HepG2 (cell line): ENCODE results near the gene SIDT1. TPM values are rescaled to one million over a fixed set of nuclear protein-coding genes. Genes with fewer than 3 reads are reported as not detected.

Source experiments
- ATAC-seq: fragments of 200-7000 bp; cut with Tn5 transposase; 3 replicates; pipeline ENCODE4 v1.9.1; 2020; ENCODE audit warnings: mild to moderate bottlenecking, moderate library complexity
- BruUV-seq: library from RNA; stranded (reverse); fragments of 400-500 nt; replicated peaks from 2 replicates; lab custom pipeline; 2021; lab: Mats Ljungman, UMichigan
- CTCF ChIA-PET: fragments of 300-600 bp; formaldehyde crosslinking; extraction: SDS; loops from one replicate; lab custom pipeline; 2021; ENCODE audit warnings: low total read pairs, inconsistent platforms, low intra/inter-chr PET ratio; lab: Yijun Ruan, JAX
- POLR2A ChIA-PET: fragments of 350-600 bp; sonication (Branson Sonifier 250); formaldehyde crosslinking; loops from one replicate; lab custom pipeline; 2020; ENCODE audit warnings: antibody characterized with exemption, inconsistent platforms; lab: Yijun Ruan, JAX
- DNase-seq: peaks from one replicate; pipeline ENCODE4 v3.0.0-alpha.2; 2015; ENCODE audit warnings: low spot score
- FAIRE-seq: peaks from 3 replicates; lab custom pipeline; 2011; peaks lifted over from hg19 to GRCh38; lab: Jason Lieb, UNC
- H2AFZ ChIP-seq: one replicate; pipeline ENCODE4 v1.6.1; 2011; ENCODE audit warnings: low read length, inconsistent platforms
- H3K27ac ChIP-seq: fragments of 300-600 bp; 3 replicates; pipeline ENCODE4 v1.8.0; 2011; ENCODE audit warnings: mixed run types, mild to moderate bottlenecking, mixed read lengths, low read length, inconsistent platforms; ENCODE audit not compliant: insufficient read depth; ENCODE audit errors: extremely low read length
- H3K27me3 ChIP-seq, 2 experiments: fragments of 200-600 bp in 1 of 2; 2 replicates in 1 of 2; 3 replicates in 1 of 2; pipeline versions ENCODE4 v1.6.0 to v1.8.0; 2011; ENCODE audit warnings: low read length in 2 of 2, mild to moderate bottlenecking in 2 of 2, moderate library complexity in 2 of 2, inconsistent platforms in 1 of 2; ENCODE audit not compliant: insufficient read depth in 2 of 2, control insufficient read depth in 1 of 2
- H3K36me3 ChIP-seq, 2 experiments: fragments of 200-600 bp in 1 of 2; replicated peaks in 1 of 2; 2 replicates in 1 of 2; 3 replicates in 1 of 2; pipeline versions ENCODE4 v1.5.1 to v1.8.0; 2011; ENCODE audit warnings: low read length in 2 of 2, inconsistent platforms in 1 of 2; ENCODE audit not compliant: insufficient read depth in 2 of 2, control insufficient read depth in 1 of 2
- H3K4me1 ChIP-seq: 2 replicates; pipeline ENCODE4 v1.5.1; 2012; ENCODE audit warnings: low read length, inconsistent platforms; ENCODE audit not compliant: insufficient read depth
- H3K4me2 ChIP-seq: 2 replicates; pipeline ENCODE4 v1.6.0; 2011; ENCODE audit warnings: low read depth, low read length, inconsistent platforms
- H3K4me3 ChIP-seq, 3 experiments: fragments of 200-600 bp in 1 of 3; sonication (generic), shearing (Covaris generic) in 1 of 3; replicated peaks in 1 of 3; 2 replicates each; pipeline ENCODE4 v1.5.1; 2011 to 2016; ENCODE audit warnings: low read length in 3 of 3, inconsistent platforms in 2 of 3, low read depth in 2 of 3, mild to moderate bottlenecking in 2 of 3, control low read depth in 1 of 3, mixed read lengths in 1 of 3; ENCODE audit not compliant: insufficient read depth in 1 of 3
- H3K79me2 ChIP-seq: one replicate; pipeline ENCODE4 v1.6.1; 2011; ENCODE audit warnings: low read length, inconsistent platforms; ENCODE audit not compliant: insufficient read depth
- H3K9ac ChIP-seq: 2 replicates; pipeline ENCODE4 v1.6.0; 2011; ENCODE audit warnings: mild to moderate bottlenecking, low read depth, low read length, inconsistent platforms; ENCODE audit not compliant: insufficient read depth
- H3K9me3 ChIP-seq: 2 replicates; pipeline ENCODE4 v1.5.1; 2012; ENCODE audit warnings: mild to moderate bottlenecking, low read length
- H4K20me1 ChIP-seq: 2 replicates; pipeline ENCODE4 v1.6.0; 2011; ENCODE audit warnings: inconsistent platforms, mild to moderate bottlenecking, low read length, moderate library complexity; ENCODE audit not compliant: insufficient read depth
- CCAR2 ChIP-seq: fragments of 200-400 bp; formaldehyde crosslinking; optimal IDR thresholded peaks from 2 replicates; pipeline ENCODE3; 2018; ENCODE audit warnings: low read depth, mild to moderate bottlenecking, low read length, moderate library complexity
- ETV5 ChIP-seq: IDR thresholded peaks from 2 replicates; pipeline ENCODE4 v1.6.1; 2018; ENCODE audit warnings: missing biosample characterization, missing genetic modification reagents, inconsistent platforms, borderline replicate concordance
- FOXA3 ChIP-seq: IDR thresholded peaks from 2 replicates; pipeline ENCODE4 v1.6.1; 2016; ENCODE audit warnings: missing genetic modification reagents, missing compliant biosample characterization
- HES4 ChIP-seq: sonication (generic); formaldehyde crosslinking; IDR thresholded peaks from 2 replicates; pipeline ENCODE4 v1.9.0; 2021; ENCODE audit warnings: mild to moderate bottlenecking, missing genetic modification reagents, borderline replicate concordance
- HMGXB3 ChIP-seq: sonication (generic); formaldehyde crosslinking; IDR thresholded peaks from 2 replicates; pipeline ENCODE4 v1.4.0; 2020; ENCODE audit warnings: missing genetic modification reagents, borderline replicate concordance
- ISL2 ChIP-seq: sonication (generic); formaldehyde crosslinking; IDR thresholded peaks from 2 replicates; pipeline ENCODE4 v1.5.0; 2020; ENCODE audit warnings: missing genetic modification reagents
- ISX ChIP-seq: sonication (generic); formaldehyde crosslinking; conservative IDR thresholded peaks from 2 replicates; pipeline ENCODE4 v1.5.0; 2020; ENCODE audit warnings: missing genetic modification reagents
- MAF1 ChIP-seq: sonication (generic); formaldehyde crosslinking; IDR thresholded peaks from 2 replicates; pipeline ENCODE4 v1.5.0; 2020; ENCODE audit warnings: missing genetic modification reagents, borderline replicate concordance
- MEIS1 ChIP-seq: sonication (generic); formaldehyde crosslinking; IDR thresholded peaks from 2 replicates; pipeline ENCODE4 v1.9.0; 2021; ENCODE audit warnings: mild to moderate bottlenecking, missing genetic modification reagents, moderate library complexity, borderline replicate concordance
- SKI ChIP-seq: fragments of 450-650 bp; IDR thresholded peaks from one replicate; pipeline ENCODE4 v1.6.1; 2018; ENCODE audit warnings: mild to moderate bottlenecking; ENCODE audit not compliant: partially characterized antibody
- SMC3 ChIP-seq: IDR thresholded peaks from 2 replicates; pipeline ENCODE4 v1.6.1; 2011; ENCODE audit warnings: low read length, improper control_type of control experiment
- ZKSCAN8 ChIP-seq: IDR thresholded peaks from 2 replicates; pipeline ENCODE4 v1.6.1; 2016; ENCODE audit warnings: borderline replicate concordance, missing genetic modification reagents, missing compliant biosample characterization
- ZNF205 ChIP-seq: IDR thresholded peaks from 2 replicates; pipeline ENCODE4 v1.6.1; 2018; ENCODE audit warnings: missing biosample characterization, missing genetic modification reagents
- WGBS: methylation state at CpG from one replicate; pipeline ENCODE4 v1.1.6; 2017; ENCODE audit warnings: low lambda C conversion rate; 5-methylcytosine and 5-hydroxymethylcytosine counted together
- in situ Hi-C: cut with HindIII; loops from 2 replicates; pipeline ENCODE4 v1.10.0; 2017; ENCODE audit warnings: low pct_unique_long_range_greater_than_20kb; ENCODE audit not compliant: extremely low pct_ligation_motif_present
- intact Hi-C: fragments of 100-400 bp; cut with micrococcal nuclease; formaldehyde crosslinking; loops from one replicate; pipeline ENCODE4 v1.10.0; 2022; ENCODE audit not compliant: unreplicated experiment
- polyA plus RNA-seq, 8 experiments: library from polyadenylated mRNA; depleted of rRNA in 3 of 8; stranded (reverse) in 7 of 8; unstranded in 1 of 8; fragments of >200 nt; fragmentation: Illumina TruSeq in 4 of 8; extraction: Trizol in 4 of 8; gene quantifications; 2 replicates each; pipeline versions ENCODE4 v1.2.1 to v1.2.3, GENCODE V29; 2011 to 2016; ENCODE audit warnings: low read depth in 4 of 8, missing spikeins in 1 of 8, mixed read lengths in 1 of 8; ENCODE audit not compliant: insufficient read depth in 1 of 8
- total RNA-seq, 5 experiments: library from RNA; depleted of rRNA; stranded (reverse); fragments of >200 nt; fragmentation: Illumina TruSeq; extraction: Trizol; gene quantifications; 2 replicates each; pipeline ENCODE4 v1.2.3, GENCODE V29; 2016; ENCODE audit warnings: low read depth in 1 of 5
- TF ChIP-seq, protein P1 (sequence below): sonication (generic); formaldehyde crosslinking; IDR thresholded peaks from 2 replicates; pipeline ENCODE4 v1.4.0; 2020; ENCODE audit warnings: missing genetic modification reagents
- TF ChIP-seq, protein P2 (sequence below): sonication (generic); formaldehyde crosslinking; IDR thresholded peaks from 2 replicates; pipeline ENCODE4 v1.5.0; 2020; ENCODE audit warnings: mild to moderate bottlenecking, low read depth, missing genetic modification reagents, borderline replicate concordance
- TF ChIP-seq, protein P3 (sequence below): sonication (generic); formaldehyde crosslinking; IDR thresholded peaks from 2 replicates; pipeline ENCODE4 v1.4.0; 2020; ENCODE audit warnings: mild to moderate bottlenecking, missing genetic modification reagents

The SIDT1 gene
- total and polyA plus RNA-seq, 2 of the 13 experiments (the other 11 are each of a cell fraction or from before 2014, with no cell fraction given) = 0.07 TPM

GRCh38 chr3:113534365-113534764 lies 2.0 kb downstream of the SIDT1 start:
- ChIA-PET CTCF (no interaction called here), POLR2A (no interaction called here)
- no peak for ATAC-seq
- H2AFZ ChIP-seq = no peak overlapping the region
- peaks cover 16% of the 10 kb centered on the region for H3K4me1 ChIP-seq
- no TSS peak for BruUV-seq
- peaks cover 1 to 42% of the 10 kb centered on the region in 2 experiments; a peak in 3 of 5 replicates for H3K27me3 ChIP-seq
- no peaks in the 10 kb centered on the region for H4K20me1 ChIP-seq
- H3K36me3 ChIP-seq = no peaks in the 10 kb centered on the region
- no peak overlapping the region for H3K4me2 ChIP-seq
- no peak overlapping the region for H3K4me3 ChIP-seq
- in situ Hi-C loops = no loop called here
- no peaks in the 10 kb centered on the region for H3K79me2 ChIP-seq
- FAIRE-seq = no peak
- WGBS = 51% methylated on average over 3 of the region's 4 CpGs
- intact Hi-C loops = no loop called here
- H3K9me3 ChIP-seq = no peaks in the 10 kb centered on the region
- no peak for DNase-seq
- H3K27ac ChIP-seq = no peak overlapping the region
- no peak overlapping the region for H3K9ac ChIP-seq
- TF ChIP-seq HES4 (CRISPR knock-in tag) (no peak), MAF1 (CRISPR knock-in tag) (no peak), CCAR2 (no peak), FOXA3 (no peak), ZNF205 (no peak), ISX (CRISPR knock-in tag) (no peak), ETV5 (CRISPR knock-in tag) (no peak), ZKSCAN8 (CRISPR knock-in tag) (no peak), MEIS1 (CRISPR knock-in tag) (no peak), SKI (no peak), HMGXB3 (CRISPR knock-in tag) (no peak), SMC3 (no peak), ISL2 (CRISPR knock-in tag) (no peak)
- TF ChIP-seq, protein P1, sequence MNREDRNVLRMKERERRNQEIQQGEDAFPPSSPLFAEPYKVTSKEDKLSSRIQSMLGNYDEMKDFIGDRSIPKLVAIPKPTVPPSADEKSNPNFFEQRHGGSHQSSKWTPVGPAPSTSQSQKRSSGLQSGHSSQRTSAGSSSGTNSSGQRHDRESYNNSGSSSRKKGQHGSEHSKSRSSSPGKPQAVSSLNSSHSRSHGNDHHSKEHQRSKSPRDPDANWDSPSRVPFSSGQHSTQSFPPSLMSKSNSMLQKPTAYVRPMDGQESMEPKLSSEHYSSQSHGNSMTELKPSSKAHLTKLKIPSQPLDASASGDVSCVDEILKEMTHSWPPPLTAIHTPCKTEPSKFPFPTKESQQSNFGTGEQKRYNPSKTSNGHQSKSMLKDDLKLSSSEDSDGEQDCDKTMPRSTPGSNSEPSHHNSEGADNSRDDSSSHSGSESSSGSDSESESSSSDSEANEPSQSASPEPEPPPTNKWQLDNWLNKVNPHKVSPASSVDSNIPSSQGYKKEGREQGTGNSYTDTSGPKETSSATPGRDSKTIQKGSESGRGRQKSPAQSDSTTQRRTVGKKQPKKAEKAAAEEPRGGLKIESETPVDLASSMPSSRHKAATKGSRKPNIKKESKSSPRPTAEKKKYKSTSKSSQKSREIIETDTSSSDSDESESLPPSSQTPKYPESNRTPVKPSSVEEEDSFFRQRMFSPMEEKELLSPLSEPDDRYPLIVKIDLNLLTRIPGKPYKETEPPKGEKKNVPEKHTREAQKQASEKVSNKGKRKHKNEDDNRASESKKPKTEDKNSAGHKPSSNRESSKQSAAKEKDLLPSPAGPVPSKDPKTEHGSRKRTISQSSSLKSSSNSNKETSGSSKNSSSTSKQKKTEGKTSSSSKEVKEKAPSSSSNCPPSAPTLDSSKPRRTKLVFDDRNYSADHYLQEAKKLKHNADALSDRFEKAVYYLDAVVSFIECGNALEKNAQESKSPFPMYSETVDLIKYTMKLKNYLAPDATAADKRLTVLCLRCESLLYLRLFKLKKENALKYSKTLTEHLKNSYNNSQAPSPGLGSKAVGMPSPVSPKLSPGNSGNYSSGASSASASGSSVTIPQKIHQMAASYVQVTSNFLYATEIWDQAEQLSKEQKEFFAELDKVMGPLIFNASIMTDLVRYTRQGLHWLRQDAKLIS (CRISPR knock-in tag) = no peak
- TF ChIP-seq, protein P2, sequence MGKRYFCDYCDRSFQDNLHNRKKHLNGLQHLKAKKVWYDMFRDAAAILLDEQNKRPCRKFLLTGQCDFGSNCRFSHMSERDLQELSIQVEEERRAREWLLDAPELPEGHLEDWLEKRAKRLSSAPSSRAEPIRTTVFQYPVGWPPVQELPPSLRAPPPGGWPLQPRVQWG = no peak
- TF ChIP-seq, protein P3, sequence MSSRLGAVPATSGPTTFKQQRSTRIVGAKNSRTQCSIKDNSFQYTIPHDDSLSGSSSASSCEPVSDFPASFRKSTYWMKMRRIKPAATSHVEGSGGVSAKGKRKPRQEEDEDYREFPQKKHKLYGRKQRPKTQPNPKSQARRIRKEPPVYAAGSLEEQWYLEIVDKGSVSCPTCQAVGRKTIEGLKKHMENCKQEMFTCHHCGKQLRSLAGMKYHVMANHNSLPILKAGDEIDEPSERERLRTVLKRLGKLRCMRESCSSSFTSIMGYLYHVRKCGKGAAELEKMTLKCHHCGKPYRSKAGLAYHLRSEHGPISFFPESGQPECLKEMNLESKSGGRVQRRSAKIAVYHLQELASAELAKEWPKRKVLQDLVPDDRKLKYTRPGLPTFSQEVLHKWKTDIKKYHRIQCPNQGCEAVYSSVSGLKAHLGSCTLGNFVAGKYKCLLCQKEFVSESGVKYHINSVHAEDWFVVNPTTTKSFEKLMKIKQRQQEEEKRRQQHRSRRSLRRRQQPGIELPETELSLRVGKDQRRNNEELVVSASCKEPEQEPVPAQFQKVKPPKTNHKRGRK (CRISPR knock-in tag) = no peak
